ENCODE measurements around the gene OTOP2. TPM values are rescaled to one million over a fixed set of nuclear protein-coding genes. Genes with fewer than 3 reads are reported as not detected.

OTOP2 gene
- total RNA-seq, 1 experiment from 2014 or later, result not detected

DNA sequence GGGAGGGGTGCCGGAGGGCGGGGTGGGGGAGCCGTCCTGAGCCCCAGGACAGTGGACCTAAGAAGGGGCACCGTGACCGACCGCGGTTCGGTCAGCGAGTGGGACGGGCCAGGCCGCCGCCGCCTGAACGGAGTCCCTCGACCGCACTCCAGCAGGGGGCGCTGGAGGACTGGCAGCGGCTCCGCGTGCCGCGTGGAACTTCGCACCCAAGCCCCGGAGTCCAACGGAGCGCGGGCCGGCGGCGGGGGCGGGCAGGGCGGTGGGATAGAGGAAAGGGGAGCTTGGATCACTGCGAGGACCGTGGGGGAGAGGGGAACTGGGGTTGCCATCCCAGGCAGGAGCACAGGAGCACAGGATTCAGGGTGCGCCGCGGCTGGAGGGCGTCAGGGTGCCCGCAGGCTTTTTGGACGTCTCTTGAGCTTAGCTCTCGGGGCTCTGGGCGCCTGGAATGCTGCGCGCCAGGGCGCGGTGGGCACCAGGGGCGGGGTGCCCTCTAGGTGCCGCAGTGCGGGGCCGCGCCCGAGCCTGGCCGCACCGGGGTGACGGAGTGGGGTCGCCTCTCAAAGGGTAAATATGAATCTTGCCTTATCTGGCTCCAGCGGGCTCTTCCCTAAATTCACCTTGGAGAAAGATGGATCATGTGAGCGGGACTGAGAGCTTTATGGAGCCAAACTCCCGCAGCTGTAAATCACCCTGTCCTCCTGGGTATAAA, 379 bp upstream of the OTOP2 start (continued):
- TF ChIP-seq, protein P1, sequence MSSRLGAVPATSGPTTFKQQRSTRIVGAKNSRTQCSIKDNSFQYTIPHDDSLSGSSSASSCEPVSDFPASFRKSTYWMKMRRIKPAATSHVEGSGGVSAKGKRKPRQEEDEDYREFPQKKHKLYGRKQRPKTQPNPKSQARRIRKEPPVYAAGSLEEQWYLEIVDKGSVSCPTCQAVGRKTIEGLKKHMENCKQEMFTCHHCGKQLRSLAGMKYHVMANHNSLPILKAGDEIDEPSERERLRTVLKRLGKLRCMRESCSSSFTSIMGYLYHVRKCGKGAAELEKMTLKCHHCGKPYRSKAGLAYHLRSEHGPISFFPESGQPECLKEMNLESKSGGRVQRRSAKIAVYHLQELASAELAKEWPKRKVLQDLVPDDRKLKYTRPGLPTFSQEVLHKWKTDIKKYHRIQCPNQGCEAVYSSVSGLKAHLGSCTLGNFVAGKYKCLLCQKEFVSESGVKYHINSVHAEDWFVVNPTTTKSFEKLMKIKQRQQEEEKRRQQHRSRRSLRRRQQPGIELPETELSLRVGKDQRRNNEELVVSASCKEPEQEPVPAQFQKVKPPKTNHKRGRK (CRISPR knock-in tag; IDR thresholded peaks at IDR 0.05; ENCODE audit: borderline replicate concordance), result no peak
- TF ChIP-seq, protein P2, sequence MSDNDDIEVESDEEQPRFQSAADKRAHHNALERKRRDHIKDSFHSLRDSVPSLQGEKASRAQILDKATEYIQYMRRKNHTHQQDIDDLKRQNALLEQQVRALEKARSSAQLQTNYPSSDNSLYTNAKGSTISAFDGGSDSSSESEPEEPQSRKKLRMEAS (CRISPR knock-in tag; IDR thresholded peaks at IDR 0.05), result peak; percentile 83; the same call in 1 of the 2 replicates
- TF ChIP-seq TEAD1 (CRISPR knock-in tag; IDR thresholded peaks at IDR 0.05), result no peak
- TF ChIP-seq, protein P3, sequence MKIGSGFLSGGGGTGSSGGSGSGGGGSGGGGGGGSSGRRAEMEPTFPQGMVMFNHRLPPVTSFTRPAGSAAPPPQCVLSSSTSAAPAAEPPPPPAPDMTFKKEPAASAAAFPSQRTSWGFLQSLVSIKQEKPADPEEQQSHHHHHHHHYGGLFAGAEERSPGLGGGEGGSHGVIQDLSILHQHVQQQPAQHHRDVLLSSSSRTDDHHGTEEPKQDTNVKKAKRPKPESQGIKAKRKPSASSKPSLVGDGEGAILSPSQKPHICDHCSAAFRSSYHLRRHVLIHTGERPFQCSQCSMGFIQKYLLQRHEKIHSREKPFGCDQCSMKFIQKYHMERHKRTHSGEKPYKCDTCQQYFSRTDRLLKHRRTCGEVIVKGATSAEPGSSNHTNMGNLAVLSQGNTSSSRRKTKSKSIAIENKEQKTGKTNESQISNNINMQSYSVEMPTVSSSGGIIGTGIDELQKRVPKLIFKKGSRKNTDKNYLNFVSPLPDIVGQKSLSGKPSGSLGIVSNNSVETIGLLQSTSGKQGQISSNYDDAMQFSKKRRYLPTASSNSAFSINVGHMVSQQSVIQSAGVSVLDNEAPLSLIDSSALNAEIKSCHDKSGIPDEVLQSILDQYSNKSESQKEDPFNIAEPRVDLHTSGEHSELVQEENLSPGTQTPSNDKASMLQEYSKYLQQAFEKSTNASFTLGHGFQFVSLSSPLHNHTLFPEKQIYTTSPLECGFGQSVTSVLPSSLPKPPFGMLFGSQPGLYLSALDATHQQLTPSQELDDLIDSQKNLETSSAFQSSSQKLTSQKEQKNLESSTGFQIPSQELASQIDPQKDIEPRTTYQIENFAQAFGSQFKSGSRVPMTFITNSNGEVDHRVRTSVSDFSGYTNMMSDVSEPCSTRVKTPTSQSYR (CRISPR knock-in tag; IDR thresholded peaks at IDR 0.05), result 0 out of 2 replicates have a peak, but pooled peaks have one; percentile 36
- TF ChIP-seq, protein P4, sequence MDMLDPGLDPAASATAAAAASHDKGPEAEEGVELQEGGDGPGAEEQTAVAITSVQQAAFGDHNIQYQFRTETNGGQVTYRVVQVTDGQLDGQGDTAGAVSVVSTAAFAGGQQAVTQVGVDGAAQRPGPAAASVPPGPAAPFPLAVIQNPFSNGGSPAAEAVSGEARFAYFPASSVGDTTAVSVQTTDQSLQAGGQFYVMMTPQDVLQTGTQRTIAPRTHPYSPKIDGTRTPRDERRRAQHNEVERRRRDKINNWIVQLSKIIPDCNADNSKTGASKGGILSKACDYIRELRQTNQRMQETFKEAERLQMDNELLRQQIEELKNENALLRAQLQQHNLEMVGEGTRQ (CRISPR knock-in tag; IDR thresholded peaks at IDR 0.05), result no peak
- no peak for TF ChIP-seq ETV6 (CRISPR knock-in tag; IDR thresholded peaks at IDR 0.05)
- TF ChIP-seq NR2C2 (CRISPR knock-in tag; IDR thresholded peaks at IDR 0.05), result no peak
- TF ChIP-seq FOXK1 (CRISPR knock-in tag; IDR thresholded peaks at IDR 0.05), result no peak
- no peak for TF ChIP-seq TCF7 (CRISPR knock-in tag; IDR thresholded peaks at IDR 0.05; ENCODE audit: low read depth)
- no peak for TF ChIP-seq ZBTB21 (CRISPR knock-in tag; IDR thresholded peaks at IDR 0.05; ENCODE audit: borderline replicate concordance)
- TF ChIP-seq, protein P5, sequence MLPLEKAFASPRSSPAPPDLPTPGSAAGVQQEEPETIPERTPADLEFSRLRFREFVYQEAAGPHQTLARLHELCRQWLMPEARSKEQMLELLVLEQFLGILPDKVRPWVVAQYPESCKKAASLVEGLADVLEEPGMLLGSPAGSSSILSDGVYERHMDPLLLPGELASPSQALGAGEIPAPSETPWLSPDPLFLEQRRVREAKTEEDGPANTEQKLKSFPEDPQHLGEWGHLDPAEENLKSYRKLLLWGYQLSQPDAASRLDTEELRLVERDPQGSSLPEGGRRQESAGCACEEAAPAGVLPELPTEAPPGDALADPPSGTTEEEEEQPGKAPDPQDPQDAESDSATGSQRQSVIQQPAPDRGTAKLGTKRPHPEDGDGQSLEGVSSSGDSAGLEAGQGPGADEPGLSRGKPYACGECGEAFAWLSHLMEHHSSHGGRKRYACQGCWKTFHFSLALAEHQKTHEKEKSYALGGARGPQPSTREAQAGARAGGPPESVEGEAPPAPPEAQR (CRISPR knock-in tag; IDR thresholded peaks at IDR 0.05), result no peak
- TF ChIP-seq ZNF396 (CRISPR knock-in tag; IDR thresholded peaks at IDR 0.05; ENCODE audit: borderline replicate concordance), result no peak
- TF ChIP-seq ZNF121 (CRISPR knock-in tag; IDR thresholded peaks at IDR 0.05), result no peak
- TF ChIP-seq, protein P6, sequence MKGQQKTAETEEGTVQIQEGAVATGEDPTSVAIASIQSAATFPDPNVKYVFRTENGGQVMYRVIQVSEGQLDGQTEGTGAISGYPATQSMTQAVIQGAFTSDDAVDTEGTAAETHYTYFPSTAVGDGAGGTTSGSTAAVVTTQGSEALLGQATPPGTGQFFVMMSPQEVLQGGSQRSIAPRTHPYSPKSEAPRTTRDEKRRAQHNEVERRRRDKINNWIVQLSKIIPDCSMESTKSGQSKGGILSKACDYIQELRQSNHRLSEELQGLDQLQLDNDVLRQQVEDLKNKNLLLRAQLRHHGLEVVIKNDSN (CRISPR knock-in tag; IDR thresholded peaks at IDR 0.05), result no peak
- TF ChIP-seq FOXP1 (CRISPR knock-in tag; IDR thresholded peaks at IDR 0.05; ENCODE audit: borderline replicate concordance), result no peak
- 0 out of 2 replicates have a peak, but pooled peaks have one; percentile 17 for TF ChIP-seq NFE2L1 (CRISPR knock-in tag; IDR thresholded peaks at IDR 0.05)
- TF ChIP-seq, protein P7, sequence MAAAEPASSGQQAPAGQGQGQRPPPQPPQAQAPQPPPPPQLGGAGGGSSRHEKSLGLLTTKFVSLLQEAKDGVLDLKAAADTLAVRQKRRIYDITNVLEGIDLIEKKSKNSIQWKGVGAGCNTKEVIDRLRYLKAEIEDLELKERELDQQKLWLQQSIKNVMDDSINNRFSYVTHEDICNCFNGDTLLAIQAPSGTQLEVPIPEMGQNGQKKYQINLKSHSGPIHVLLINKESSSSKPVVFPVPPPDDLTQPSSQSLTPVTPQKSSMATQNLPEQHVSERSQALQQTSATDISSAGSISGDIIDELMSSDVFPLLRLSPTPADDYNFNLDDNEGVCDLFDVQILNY (CRISPR knock-in tag; IDR thresholded peaks at IDR 0.05), result no peak
- TF ChIP-seq, protein P8, sequence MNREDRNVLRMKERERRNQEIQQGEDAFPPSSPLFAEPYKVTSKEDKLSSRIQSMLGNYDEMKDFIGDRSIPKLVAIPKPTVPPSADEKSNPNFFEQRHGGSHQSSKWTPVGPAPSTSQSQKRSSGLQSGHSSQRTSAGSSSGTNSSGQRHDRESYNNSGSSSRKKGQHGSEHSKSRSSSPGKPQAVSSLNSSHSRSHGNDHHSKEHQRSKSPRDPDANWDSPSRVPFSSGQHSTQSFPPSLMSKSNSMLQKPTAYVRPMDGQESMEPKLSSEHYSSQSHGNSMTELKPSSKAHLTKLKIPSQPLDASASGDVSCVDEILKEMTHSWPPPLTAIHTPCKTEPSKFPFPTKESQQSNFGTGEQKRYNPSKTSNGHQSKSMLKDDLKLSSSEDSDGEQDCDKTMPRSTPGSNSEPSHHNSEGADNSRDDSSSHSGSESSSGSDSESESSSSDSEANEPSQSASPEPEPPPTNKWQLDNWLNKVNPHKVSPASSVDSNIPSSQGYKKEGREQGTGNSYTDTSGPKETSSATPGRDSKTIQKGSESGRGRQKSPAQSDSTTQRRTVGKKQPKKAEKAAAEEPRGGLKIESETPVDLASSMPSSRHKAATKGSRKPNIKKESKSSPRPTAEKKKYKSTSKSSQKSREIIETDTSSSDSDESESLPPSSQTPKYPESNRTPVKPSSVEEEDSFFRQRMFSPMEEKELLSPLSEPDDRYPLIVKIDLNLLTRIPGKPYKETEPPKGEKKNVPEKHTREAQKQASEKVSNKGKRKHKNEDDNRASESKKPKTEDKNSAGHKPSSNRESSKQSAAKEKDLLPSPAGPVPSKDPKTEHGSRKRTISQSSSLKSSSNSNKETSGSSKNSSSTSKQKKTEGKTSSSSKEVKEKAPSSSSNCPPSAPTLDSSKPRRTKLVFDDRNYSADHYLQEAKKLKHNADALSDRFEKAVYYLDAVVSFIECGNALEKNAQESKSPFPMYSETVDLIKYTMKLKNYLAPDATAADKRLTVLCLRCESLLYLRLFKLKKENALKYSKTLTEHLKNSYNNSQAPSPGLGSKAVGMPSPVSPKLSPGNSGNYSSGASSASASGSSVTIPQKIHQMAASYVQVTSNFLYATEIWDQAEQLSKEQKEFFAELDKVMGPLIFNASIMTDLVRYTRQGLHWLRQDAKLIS (CRISPR knock-in tag; IDR thresholded peaks at IDR 0.05; ENCODE audit: borderline replicate concordance), result no peak
- no peak for TF ChIP-seq HMGA2 (CRISPR knock-in tag; IDR thresholded peaks at IDR 0.05)
- TF ChIP-seq, protein P9, sequence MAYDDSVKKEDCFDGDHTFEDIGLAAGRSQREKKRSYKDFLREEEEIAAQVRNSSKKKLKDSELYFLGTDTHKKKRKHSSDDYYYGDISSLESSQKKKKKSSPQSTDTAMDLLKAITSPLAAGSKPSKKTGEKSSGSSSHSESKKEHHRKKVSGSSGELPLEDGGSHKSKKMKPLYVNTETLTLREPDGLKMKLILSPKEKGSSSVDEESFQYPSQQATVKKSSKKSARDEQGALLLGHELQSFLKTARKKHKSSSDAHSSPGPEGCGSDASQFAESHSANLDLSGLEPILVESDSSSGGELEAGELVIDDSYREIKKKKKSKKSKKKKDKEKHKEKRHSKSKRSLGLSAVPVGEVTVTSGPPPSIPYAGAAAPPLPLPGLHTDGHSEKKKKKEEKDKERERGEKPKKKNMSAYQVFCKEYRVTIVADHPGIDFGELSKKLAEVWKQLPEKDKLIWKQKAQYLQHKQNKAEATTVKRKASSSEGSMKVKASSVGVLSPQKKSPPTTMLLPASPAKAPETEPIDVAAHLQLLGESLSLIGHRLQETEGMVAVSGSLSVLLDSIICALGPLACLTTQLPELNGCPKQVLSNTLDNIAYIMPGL (CRISPR knock-in tag; IDR thresholded peaks at IDR 0.05), result no peak
- TF ChIP-seq CREB1 (CRISPR knock-in tag; IDR thresholded peaks at IDR 0.05), result 0 out of 2 replicates have a peak, but pooled peaks have one; percentile 67
- TF ChIP-seq ZNF416 (CRISPR knock-in tag; IDR thresholded peaks at IDR 0.05), result no peak
- TF ChIP-seq, protein P10, sequence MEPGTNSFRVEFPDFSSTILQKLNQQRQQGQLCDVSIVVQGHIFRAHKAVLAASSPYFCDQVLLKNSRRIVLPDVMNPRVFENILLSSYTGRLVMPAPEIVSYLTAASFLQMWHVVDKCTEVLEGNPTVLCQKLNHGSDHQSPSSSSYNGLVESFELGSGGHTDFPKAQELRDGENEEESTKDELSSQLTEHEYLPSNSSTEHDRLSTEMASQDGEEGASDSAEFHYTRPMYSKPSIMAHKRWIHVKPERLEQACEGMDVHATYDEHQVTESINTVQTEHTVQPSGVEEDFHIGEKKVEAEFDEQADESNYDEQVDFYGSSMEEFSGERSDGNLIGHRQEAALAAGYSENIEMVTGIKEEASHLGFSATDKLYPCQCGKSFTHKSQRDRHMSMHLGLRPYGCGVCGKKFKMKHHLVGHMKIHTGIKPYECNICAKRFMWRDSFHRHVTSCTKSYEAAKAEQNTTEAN (CRISPR knock-in tag; IDR thresholded peaks at IDR 0.05), result no peak
